Activated CD8-positive, alpha-beta memory T cell treated with anti-CD3 and anti-CD28 coated beads for 4 hours (primary cell): ENCODE data around the gene SPG7.

ENCODE experiments used
- DNase-seq, 2 donors: peaks; one replicate each; pipeline ENCODE4 v3.0.0-alpha.2; 2020; ENCODE audit warnings: low read depth in 2 of 2

Gene SPG7

GRCh38 chr16:89546781-89547180, 38.6 kb downstream of the SPG7 start:
- no peak for DNase-seq

- DNase-seq: no peak
These were observed 39.1 kb downstream of the SPG7 start for GRCh38 chr16:89547291-89547690.

GRCh38 chr16:89547860-89548259, 39.7 kb downstream of the SPG7 start:
- DNase-seq: no peak

- no peak for DNase-seq
These were observed 40.3 kb downstream of the SPG7 start for GRCh38 chr16:89548344-89549006.

- no peak for DNase-seq
These were observed 41.0 kb downstream of the SPG7 start for GRCh38 chr16:89549007-89549700.

- DNase-seq: no peak
These were observed 42.3 kb downstream of the SPG7 start for GRCh38 chr16:89550421-89551007.

GRCh38 chr16:89552329-89552728, 44.1 kb downstream of the SPG7 start:
- DNase-seq: no peak

GRCh38 chr16:89552913-89553312, 44.7 kb downstream of the SPG7 start:
- DNase-seq: no peak

GRCh38 chr16:89553733-89554132, 45.5 kb downstream of the SPG7 start:
- no peak for DNase-seq

- no peak for DNase-seq
These were observed 46.1 kb downstream of the SPG7 start for GRCh38 chr16:89554343-89554742.

- no peak for DNase-seq
These were observed 47.1 kb downstream of the SPG7 start for GRCh38 chr16:89555265-89555664.

- no peak for DNase-seq
These were observed 47.6 kb downstream of the SPG7 start for GRCh38 chr16:89555780-89556179.

- peak; percentile 51 to 63 for DNase-seq
These were observed 48.8 kb downstream of the SPG7 start for GRCh38 chr16:89556750-89557689.

- DNase-seq: no peak
These were observed 49.7 kb downstream of the SPG7 start for GRCh38 chr16:89557690-89558490.

GRCh38 chr16:89560378-89561141, 52.4 kb downstream of the SPG7 start, which contains the start of gene RPL13:
Gene RPL13 (plus strand): TSS chr16:89560682. CDS start chr16:89560960, 278 bp downstream.
- peak; percentile 87 to 88 for DNase-seq

GRCh38 chr16:89561142-89561883, 53.1 kb downstream of the SPG7 start:
- DNase-seq: no peak

GRCh38 chr16:89561884-89562599, 53.8 kb downstream of the SPG7 start:
- DNase-seq: no peak

- no peak for DNase-seq
These were observed 54.7 kb downstream of the SPG7 start for GRCh38 chr16:89562939-89563338.
